ENCODE data around the gene ARID1B. TPM values are rescaled to one million over a fixed set of nuclear protein-coding genes. Genes with fewer than 3 reads are reported as not detected.

Gene ARID1B
- total RNA-seq, 1 experiment from 2014 or later: 91.7 TPM

GRCh38 chr6:156849806-156850205, 72.6 kb downstream of the ARID1B start:
- in situ Hi-C loops (cut with HindIII; ENCODE audit: low pct_unique_long_range_greater_than_20kb, low sequenced_read_pairs): no loop called here

GRCh38 chr6:156850353-156850752, 73.2 kb downstream of the ARID1B start:
- Histone ChIP-seq H3K9me3 (ENCODE audit: control insufficient read depth, insufficient read depth, low read depth, low read length) (no peaks in the 10 kb centered on the region), H3K36me3 (ENCODE audit: control insufficient read depth, insufficient read depth, low read length) (no peaks in the 10 kb centered on the region), H3K4me3 (ENCODE audit: low read depth in 2 of 2, low read length in 2 of 2) (no peak overlapping the region), H3K27me3 (ENCODE audit: control insufficient read depth, insufficient read depth, low read length) (no peaks in the 10 kb centered on the region), H3K27ac (ENCODE audit: low read length) (no peak overlapping the region), H3K4me1 (ENCODE audit: control insufficient read depth, insufficient read depth, low read length) (peaks cover 10% of the 10 kb centered on the region)
- CTCF ChIA-PET: no interaction called here
- intact Hi-C loops (cut with micrococcal nuclease; ENCODE audit: unreplicated experiment): no loop called here
- in situ Hi-C loops (cut with HindIII; ENCODE audit: low pct_unique_long_range_greater_than_20kb, low sequenced_read_pairs): no loop called here
- BruUV-seq (replicated peaks): no TSS peak
- POLR2A ChIA-PET: no interaction called here
- DNase-seq (ENCODE audit: low read depth, low spot score) (no peak), ATAC-seq (no peak)
- TF ChIP-seq TCF7L2 (IDR thresholded peaks at IDR 0.05; ENCODE audit: low read depth, low read length) (no peak), SIN3A (IDR thresholded peaks at IDR 0.05; ENCODE audit: borderline replicate concordance, insufficient read depth, low read depth, low read length) (no peak), POLR2AphosphoS5 (IDR thresholded peaks at IDR 0.05; ENCODE audit: low read depth, low read length) (no peak)
- TF ChIP-seq, protein P1, sequence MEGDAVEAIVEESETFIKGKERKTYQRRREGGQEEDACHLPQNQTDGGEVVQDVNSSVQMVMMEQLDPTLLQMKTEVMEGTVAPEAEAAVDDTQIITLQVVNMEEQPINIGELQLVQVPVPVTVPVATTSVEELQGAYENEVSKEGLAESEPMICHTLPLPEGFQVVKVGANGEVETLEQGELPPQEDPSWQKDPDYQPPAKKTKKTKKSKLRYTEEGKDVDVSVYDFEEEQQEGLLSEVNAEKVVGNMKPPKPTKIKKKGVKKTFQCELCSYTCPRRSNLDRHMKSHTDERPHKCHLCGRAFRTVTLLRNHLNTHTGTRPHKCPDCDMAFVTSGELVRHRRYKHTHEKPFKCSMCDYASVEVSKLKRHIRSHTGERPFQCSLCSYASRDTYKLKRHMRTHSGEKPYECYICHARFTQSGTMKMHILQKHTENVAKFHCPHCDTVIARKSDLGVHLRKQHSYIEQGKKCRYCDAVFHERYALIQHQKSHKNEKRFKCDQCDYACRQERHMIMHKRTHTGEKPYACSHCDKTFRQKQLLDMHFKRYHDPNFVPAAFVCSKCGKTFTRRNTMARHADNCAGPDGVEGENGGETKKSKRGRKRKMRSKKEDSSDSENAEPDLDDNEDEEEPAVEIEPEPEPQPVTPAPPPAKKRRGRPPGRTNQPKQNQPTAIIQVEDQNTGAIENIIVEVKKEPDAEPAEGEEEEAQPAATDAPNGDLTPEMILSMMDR (IDR thresholded peaks at IDR 0.05): no peak
- TF ChIP-seq, protein P2, sequence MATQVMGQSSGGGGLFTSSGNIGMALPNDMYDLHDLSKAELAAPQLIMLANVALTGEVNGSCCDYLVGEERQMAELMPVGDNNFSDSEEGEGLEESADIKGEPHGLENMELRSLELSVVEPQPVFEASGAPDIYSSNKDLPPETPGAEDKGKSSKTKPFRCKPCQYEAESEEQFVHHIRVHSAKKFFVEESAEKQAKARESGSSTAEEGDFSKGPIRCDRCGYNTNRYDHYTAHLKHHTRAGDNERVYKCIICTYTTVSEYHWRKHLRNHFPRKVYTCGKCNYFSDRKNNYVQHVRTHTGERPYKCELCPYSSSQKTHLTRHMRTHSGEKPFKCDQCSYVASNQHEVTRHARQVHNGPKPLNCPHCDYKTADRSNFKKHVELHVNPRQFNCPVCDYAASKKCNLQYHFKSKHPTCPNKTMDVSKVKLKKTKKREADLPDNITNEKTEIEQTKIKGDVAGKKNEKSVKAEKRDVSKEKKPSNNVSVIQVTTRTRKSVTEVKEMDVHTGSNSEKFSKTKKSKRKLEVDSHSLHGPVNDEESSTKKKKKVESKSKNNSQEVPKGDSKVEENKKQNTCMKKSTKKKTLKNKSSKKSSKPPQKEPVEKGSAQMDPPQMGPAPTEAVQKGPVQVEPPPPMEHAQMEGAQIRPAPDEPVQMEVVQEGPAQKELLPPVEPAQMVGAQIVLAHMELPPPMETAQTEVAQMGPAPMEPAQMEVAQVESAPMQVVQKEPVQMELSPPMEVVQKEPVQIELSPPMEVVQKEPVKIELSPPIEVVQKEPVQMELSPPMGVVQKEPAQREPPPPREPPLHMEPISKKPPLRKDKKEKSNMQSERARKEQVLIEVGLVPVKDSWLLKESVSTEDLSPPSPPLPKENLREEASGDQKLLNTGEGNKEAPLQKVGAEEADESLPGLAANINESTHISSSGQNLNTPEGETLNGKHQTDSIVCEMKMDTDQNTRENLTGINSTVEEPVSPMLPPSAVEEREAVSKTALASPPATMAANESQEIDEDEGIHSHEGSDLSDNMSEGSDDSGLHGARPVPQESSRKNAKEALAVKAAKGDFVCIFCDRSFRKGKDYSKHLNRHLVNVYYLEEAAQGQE (IDR thresholded peaks at IDR 0.05; ENCODE audit: insufficient read depth in 1 of 2, low read depth in 2 of 2, low read length in 1 of 2): no peak

More at GRCh38 chr6:156849806-156850205, 72.6 kb downstream of the ARID1B start:
- intact Hi-C loops (cut with micrococcal nuclease; ENCODE audit: unreplicated experiment): no loop called here
- H3K36me3 ChIP-seq (ENCODE audit: control insufficient read depth, insufficient read depth, low read length): no peaks in the 10 kb centered on the region
- no peak overlapping the region for H3K27ac ChIP-seq (ENCODE audit: low read length)
- H3K9me3 ChIP-seq (ENCODE audit: control insufficient read depth, insufficient read depth, low read depth, low read length): no peaks in the 10 kb centered on the region
- H3K4me3 ChIP-seq (ENCODE audit: low read depth in 2 of 2, low read length in 2 of 2): no peak overlapping the region
- POLR2A ChIA-PET: no interaction called here
- TF ChIP-seq TCF7L2 (IDR thresholded peaks at IDR 0.05; ENCODE audit: low read depth, low read length): no peak
- ATAC-seq: no peak
- peaks cover 10% of the 10 kb centered on the region for H3K4me1 ChIP-seq (ENCODE audit: control insufficient read depth, insufficient read depth, low read length)
- DNase-seq (ENCODE audit: low read depth, low spot score): no peak
- no peaks in the 10 kb centered on the region for H3K27me3 ChIP-seq (ENCODE audit: control insufficient read depth, insufficient read depth, low read length)
- CTCF ChIA-PET: no interaction called here
- BruUV-seq (replicated peaks): no TSS peak

GRCh38 chr6:156851454-156851921, 74.3 kb downstream of the ARID1B start:
- no peak overlapping the region for H3K27ac ChIP-seq (ENCODE audit: low read length)
- ChIA-PET POLR2A (no interaction called here), CTCF (no interaction called here)
- no peak overlapping the region for H3K4me3 ChIP-seq (ENCODE audit: low read depth in 2 of 2, low read length in 2 of 2)
- TF ChIP-seq SIN3A (IDR thresholded peaks at IDR 0.05; ENCODE audit: borderline replicate concordance, insufficient read depth, low read depth, low read length): no peak
- TF ChIP-seq TCF7L2 (IDR thresholded peaks at IDR 0.05; ENCODE audit: low read depth, low read length): no peak
- TF ChIP-seq POLR2AphosphoS5 (IDR thresholded peaks at IDR 0.05; ENCODE audit: low read depth, low read length): no peak
- TF ChIP-seq, protein P1 (IDR thresholded peaks at IDR 0.05): no peak
- TF ChIP-seq, protein P2 (IDR thresholded peaks at IDR 0.05; ENCODE audit: insufficient read depth in 1 of 2, low read depth in 2 of 2, low read length in 1 of 2): no peak
- no TSS peak for BruUV-seq (replicated peaks)
- no peaks in the 10 kb centered on the region for H3K36me3 ChIP-seq (ENCODE audit: control insufficient read depth, insufficient read depth, low read length)
- intact Hi-C loops (cut with micrococcal nuclease; ENCODE audit: unreplicated experiment): no loop called here
- in situ Hi-C loops (cut with HindIII; ENCODE audit: low pct_unique_long_range_greater_than_20kb, low sequenced_read_pairs): no loop called here
- H3K9me3 ChIP-seq (ENCODE audit: control insufficient read depth, insufficient read depth, low read depth, low read length): no peaks in the 10 kb centered on the region
- DNase-seq (ENCODE audit: low read depth, low spot score) (no peak), ATAC-seq (no peak)
- H3K4me1 ChIP-seq (ENCODE audit: control insufficient read depth, insufficient read depth, low read length): peaks cover 7% of the 10 kb centered on the region
- no peaks in the 10 kb centered on the region for H3K27me3 ChIP-seq (ENCODE audit: control insufficient read depth, insufficient read depth, low read length)
